Astrocyte (in vitro differentiated cells and primary cell): ENCODE data around the gene SEMA6D. TPM values are rescaled to one million over a fixed set of nuclear protein-coding genes. Genes with fewer than 3 reads are reported as not detected.

Experiments
- DNase-seq: peaks from one replicate; pipeline ENCODE4 v3.0.0-alpha.2; 2010; ENCODE audit warnings: low read depth
- FAIRE-seq: peaks from 2 replicates; lab custom pipeline; 2011; peaks lifted over from hg19 to GRCh38; lab: Jason Lieb, UNC
- H2AFZ ChIP-seq: 2 replicates; pipeline ENCODE4 v1.6.0; 2012; ENCODE audit warnings: low read depth, low read length, inconsistent platforms
- H3K27ac ChIP-seq: 2 replicates; pipeline ENCODE4 v1.5.1; 2011; ENCODE audit warnings: low read depth, low read length, inconsistent platforms
- H3K27me3 ChIP-seq: 2 replicates; pipeline ENCODE4 v1.6.0; 2011; ENCODE audit warnings: low read length, inconsistent platforms; ENCODE audit not compliant: insufficient read depth
- H3K36me3 ChIP-seq: 2 replicates; pipeline ENCODE4 v1.5.1; 2011; ENCODE audit warnings: low read length, inconsistent platforms; ENCODE audit not compliant: insufficient read depth
- H3K4me1 ChIP-seq: 2 replicates; pipeline ENCODE4 v1.5.1; 2011; ENCODE audit warnings: low read length, inconsistent platforms; ENCODE audit not compliant: insufficient read depth
- H3K4me2 ChIP-seq: 2 replicates; pipeline ENCODE4 v1.6.0; 2012; ENCODE audit warnings: low read length, inconsistent platforms
- H3K4me3 ChIP-seq: 2 replicates; pipeline ENCODE4 v1.5.1; 2011; ENCODE audit warnings: low read depth, mild to moderate bottlenecking, low read length, inconsistent platforms; ENCODE audit not compliant: insufficient read depth
- H3K79me2 ChIP-seq: 2 replicates; pipeline ENCODE4 v1.6.0; 2012; ENCODE audit warnings: mild to moderate bottlenecking, low read length, inconsistent platforms; ENCODE audit not compliant: insufficient read depth
- H3K9ac ChIP-seq: 2 replicates; pipeline ENCODE4 v1.6.0; 2012; ENCODE audit warnings: mild to moderate bottlenecking, low read length, inconsistent platforms
- H3K9me3 ChIP-seq: 2 replicates; pipeline ENCODE4 v1.5.1; 2012; ENCODE audit warnings: low read depth, mild to moderate bottlenecking, low read length, inconsistent platforms; ENCODE audit not compliant: insufficient read depth
- H4K20me1 ChIP-seq: 2 replicates; pipeline ENCODE4 v1.6.0; 2012; ENCODE audit warnings: low read length, inconsistent platforms; ENCODE audit not compliant: insufficient read depth
- H3K27ac Mint-ChIP-seq: one replicate; pipeline ENCODE4 v1.8.0; 2021; ENCODE audit warnings: mild to moderate bottlenecking, mixed read lengths; ENCODE audit not compliant: unreplicated experiment
- H3K27me3 Mint-ChIP-seq: one replicate; pipeline ENCODE4 v1.8.0; 2021; ENCODE audit warnings: low read depth, mixed read lengths; ENCODE audit not compliant: unreplicated experiment
- H3K36me3 Mint-ChIP-seq: one replicate; pipeline ENCODE4 v1.8.0; 2021; ENCODE audit warnings: low read depth, mixed read lengths; ENCODE audit not compliant: unreplicated experiment
- H3K4me1 Mint-ChIP-seq: one replicate; pipeline ENCODE4 v1.8.0; 2021; ENCODE audit warnings: low read depth, mixed read lengths; ENCODE audit not compliant: unreplicated experiment
- H3K4me3 Mint-ChIP-seq: one replicate; pipeline ENCODE4 v1.8.0; 2021; ENCODE audit warnings: mild to moderate bottlenecking, moderate library complexity, mixed read lengths; ENCODE audit not compliant: unreplicated experiment
- H3K9me3 Mint-ChIP-seq: one replicate; pipeline ENCODE4 v1.8.0; 2021; ENCODE audit warnings: mild to moderate bottlenecking, mixed read lengths; ENCODE audit not compliant: unreplicated experiment
- EZH2 ChIP-seq: IDR thresholded peaks from 2 replicates; pipeline ENCODE4 v1.6.1; 2012; ENCODE audit warnings: mild to moderate bottlenecking, low read length, inconsistent platforms; ENCODE audit not compliant: insufficient read depth
- total RNA-seq: library from RNA; stranded (reverse); gene quantifications from 2 replicates; pipeline ENCODE4 v1.2.1, GENCODE V29; 2021
- TF ChIP-seq, protein P1 (sequence below): IDR thresholded peaks from 2 replicates; pipeline ENCODE4 v1.5.1; 2011; ENCODE audit warnings: low read depth, mild to moderate bottlenecking, inconsistent platforms, low read length, moderate library complexity; ENCODE audit not compliant: insufficient read depth

SEMA6D gene
- total RNA-seq, 1 donor from 2014 or later = 1.5 TPM

DNA sequence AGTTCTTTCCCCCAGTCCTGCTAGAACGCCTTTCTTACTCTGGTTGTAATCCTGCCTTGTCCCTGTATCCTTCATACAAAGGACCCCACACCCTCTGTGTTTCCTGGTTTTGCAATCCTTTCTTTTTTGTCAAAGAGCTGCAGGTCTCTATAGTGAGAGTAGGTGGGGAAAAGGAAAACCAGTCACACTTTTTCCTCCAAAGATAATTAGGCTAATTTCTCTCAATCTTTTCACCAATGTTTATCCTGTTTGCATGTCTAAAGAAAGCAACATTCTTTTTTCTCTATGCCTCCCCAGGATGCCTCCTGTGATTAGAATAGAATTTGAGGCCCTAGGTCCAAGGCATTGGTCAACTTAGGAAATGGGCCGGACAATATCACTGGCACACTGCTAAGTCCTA lies 25.4 kb downstream of the SEMA6D start:
- TF ChIP-seq EZH2 = no peak
- TF ChIP-seq, protein P1, sequence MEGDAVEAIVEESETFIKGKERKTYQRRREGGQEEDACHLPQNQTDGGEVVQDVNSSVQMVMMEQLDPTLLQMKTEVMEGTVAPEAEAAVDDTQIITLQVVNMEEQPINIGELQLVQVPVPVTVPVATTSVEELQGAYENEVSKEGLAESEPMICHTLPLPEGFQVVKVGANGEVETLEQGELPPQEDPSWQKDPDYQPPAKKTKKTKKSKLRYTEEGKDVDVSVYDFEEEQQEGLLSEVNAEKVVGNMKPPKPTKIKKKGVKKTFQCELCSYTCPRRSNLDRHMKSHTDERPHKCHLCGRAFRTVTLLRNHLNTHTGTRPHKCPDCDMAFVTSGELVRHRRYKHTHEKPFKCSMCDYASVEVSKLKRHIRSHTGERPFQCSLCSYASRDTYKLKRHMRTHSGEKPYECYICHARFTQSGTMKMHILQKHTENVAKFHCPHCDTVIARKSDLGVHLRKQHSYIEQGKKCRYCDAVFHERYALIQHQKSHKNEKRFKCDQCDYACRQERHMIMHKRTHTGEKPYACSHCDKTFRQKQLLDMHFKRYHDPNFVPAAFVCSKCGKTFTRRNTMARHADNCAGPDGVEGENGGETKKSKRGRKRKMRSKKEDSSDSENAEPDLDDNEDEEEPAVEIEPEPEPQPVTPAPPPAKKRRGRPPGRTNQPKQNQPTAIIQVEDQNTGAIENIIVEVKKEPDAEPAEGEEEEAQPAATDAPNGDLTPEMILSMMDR = no peak
- H3K4me1 Mint-ChIP-seq = no peaks in the 10 kb centered on the region
- H3K36me3 Mint-ChIP-seq = no peaks in the 10 kb centered on the region
- Histone ChIP-seq H3K27me3 (no peaks in the 10 kb centered on the region), H3K79me2 (no peaks in the 10 kb centered on the region), H3K9me3 (no peaks in the 10 kb centered on the region), H3K36me3 (no peaks in the 10 kb centered on the region), H4K20me1 (no peaks in the 10 kb centered on the region), H3K27ac (no peak overlapping the region), H3K4me3 (no peak overlapping the region), H3K4me1 (no peaks in the 10 kb centered on the region), H3K9ac (no peak overlapping the region), H2AFZ (no peak overlapping the region), H3K4me2 (no peak overlapping the region)
- FAIRE-seq (no peak), DNase-seq (no peak)
- H3K4me3 Mint-ChIP-seq = no peak overlapping the region
- H3K27ac Mint-ChIP-seq = no peak overlapping the region
- peaks cover 6% of the 10 kb centered on the region for H3K27me3 Mint-ChIP-seq
- no peaks in the 10 kb centered on the region for H3K9me3 Mint-ChIP-seq

DNA sequence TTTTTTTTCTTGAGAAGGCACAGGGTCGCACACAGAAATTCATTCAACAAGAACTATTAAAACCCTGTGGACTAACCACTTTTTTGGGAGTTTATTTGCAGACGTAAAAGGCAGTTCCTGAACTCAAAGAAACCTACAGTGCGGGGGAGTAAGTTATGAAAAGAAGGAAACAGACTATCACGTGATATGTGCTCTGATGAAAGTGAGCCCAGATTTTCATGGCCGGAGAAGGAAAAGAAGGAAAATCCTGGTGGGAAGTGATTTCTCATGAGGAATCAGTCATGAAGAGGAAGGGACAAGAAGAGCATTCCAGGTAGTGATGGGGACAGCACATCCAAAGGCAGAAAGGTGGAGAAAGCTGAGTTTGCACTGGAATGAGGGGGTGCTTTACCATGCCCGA lies 26.1 kb downstream of the SEMA6D start:
- Histone ChIP-seq H4K20me1 (no peaks in the 10 kb centered on the region), H3K4me1 (no peaks in the 10 kb centered on the region), H3K9me3 (no peaks in the 10 kb centered on the region), H3K9ac (no peak overlapping the region), H3K27ac (no peak overlapping the region), H3K27me3 (no peaks in the 10 kb centered on the region), H3K4me3 (no peak overlapping the region), H3K36me3 (no peaks in the 10 kb centered on the region), H2AFZ (no peak overlapping the region), H3K4me2 (no peak overlapping the region), H3K79me2 (no peaks in the 10 kb centered on the region)
- H3K27me3 Mint-ChIP-seq = peaks cover 6% of the 10 kb centered on the region
- no peaks in the 10 kb centered on the region for H3K9me3 Mint-ChIP-seq
- no peak overlapping the region for H3K4me3 Mint-ChIP-seq
- DNase-seq (no peak), FAIRE-seq (no peak)
- H3K27ac Mint-ChIP-seq = no peak overlapping the region
- no peaks in the 10 kb centered on the region for H3K4me1 Mint-ChIP-seq
- H3K36me3 Mint-ChIP-seq = no peaks in the 10 kb centered on the region
- no peak for TF ChIP-seq EZH2
- TF ChIP-seq, protein P1 = no peak

DNA sequence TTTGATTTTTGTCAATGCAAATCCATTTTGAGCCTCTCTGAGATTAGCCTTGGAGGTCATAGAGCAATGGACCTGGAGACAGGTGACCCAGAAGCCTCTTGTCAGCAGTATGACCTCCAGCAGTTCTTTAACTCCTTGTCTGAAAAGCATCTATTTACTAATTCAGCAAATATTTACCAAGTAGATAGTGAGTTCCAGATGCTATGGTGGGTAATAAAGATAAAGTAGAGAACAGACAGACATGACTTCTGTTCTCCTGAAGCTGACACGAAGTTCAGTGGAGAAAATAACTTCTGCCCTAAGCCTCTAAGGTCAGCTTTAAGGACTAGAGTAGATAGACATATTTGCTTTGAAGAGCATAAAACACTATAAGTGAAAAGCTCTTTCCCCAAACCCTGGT lies 26.6 kb downstream of the SEMA6D start:
- Mint-ChIP-seq H3K27ac (no peak overlapping the region), H3K27me3 (peaks cover 6% of the 10 kb centered on the region), H3K36me3 (no peaks in the 10 kb centered on the region), H3K9me3 (no peaks in the 10 kb centered on the region), H3K4me3 (no peak overlapping the region), H3K4me1 (no peaks in the 10 kb centered on the region)
- DNase-seq (no peak), FAIRE-seq (no peak)
- TF ChIP-seq EZH2 = no peak
- TF ChIP-seq, protein P1 = no peak
- no peaks in the 10 kb centered on the region for H3K9me3 ChIP-seq
- H4K20me1 ChIP-seq = no peaks in the 10 kb centered on the region
- no peak overlapping the region for H3K4me2 ChIP-seq
- H3K79me2 ChIP-seq = no peaks in the 10 kb centered on the region
- H3K4me1 ChIP-seq = no peaks in the 10 kb centered on the region
- no peaks in the 10 kb centered on the region for H3K36me3 ChIP-seq
- H3K4me3 ChIP-seq = no peak overlapping the region
- H3K9ac ChIP-seq = no peak overlapping the region
- no peaks in the 10 kb centered on the region for H3K27me3 ChIP-seq
- no peak overlapping the region for H2AFZ ChIP-seq
- H3K27ac ChIP-seq = no peak overlapping the region
